NCI-H2171 (cell line): ENCODE data around the gene IP6K3.

ENCODE experiments used
- DNase-seq: peaks from one replicate; lab custom pipeline; 2025; lab: John Stamatoyannopoulos, UW

Gene IP6K3

GRCh38 chr6:33689148-33689494, 57.6 kb downstream of the IP6K3 start:
- DNase-seq: no peak

- DNase-seq: no peak
Observed at GRCh38 chr6:33688451-33689147, 58.1 kb downstream of the IP6K3 start.

DNA sequence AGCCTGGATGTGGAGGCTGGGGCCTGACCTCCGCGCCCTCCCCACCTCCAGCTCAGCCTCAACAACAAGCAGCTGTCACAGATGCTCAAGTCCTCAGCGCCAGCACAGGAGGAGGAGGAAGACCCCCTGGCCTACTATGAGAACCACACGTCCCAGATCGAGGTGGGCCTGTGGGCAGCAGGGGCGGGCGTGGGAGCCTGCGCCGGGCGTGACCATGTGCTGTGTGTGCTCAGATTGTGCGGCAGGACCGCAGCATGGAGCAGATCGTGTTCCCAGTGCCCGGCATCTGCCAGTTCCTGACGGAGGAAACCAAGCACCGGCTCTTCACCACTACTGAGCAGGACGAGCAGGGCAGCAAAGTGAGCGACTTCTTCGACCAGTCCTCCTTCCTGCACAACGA, 58.7 kb downstream of the IP6K3 start:
- DNase-seq: no peak

- DNase-seq: no peak
Observed at GRCh38 chr6:33686981-33687975, 59.4 kb downstream of the IP6K3 start.

DNA sequence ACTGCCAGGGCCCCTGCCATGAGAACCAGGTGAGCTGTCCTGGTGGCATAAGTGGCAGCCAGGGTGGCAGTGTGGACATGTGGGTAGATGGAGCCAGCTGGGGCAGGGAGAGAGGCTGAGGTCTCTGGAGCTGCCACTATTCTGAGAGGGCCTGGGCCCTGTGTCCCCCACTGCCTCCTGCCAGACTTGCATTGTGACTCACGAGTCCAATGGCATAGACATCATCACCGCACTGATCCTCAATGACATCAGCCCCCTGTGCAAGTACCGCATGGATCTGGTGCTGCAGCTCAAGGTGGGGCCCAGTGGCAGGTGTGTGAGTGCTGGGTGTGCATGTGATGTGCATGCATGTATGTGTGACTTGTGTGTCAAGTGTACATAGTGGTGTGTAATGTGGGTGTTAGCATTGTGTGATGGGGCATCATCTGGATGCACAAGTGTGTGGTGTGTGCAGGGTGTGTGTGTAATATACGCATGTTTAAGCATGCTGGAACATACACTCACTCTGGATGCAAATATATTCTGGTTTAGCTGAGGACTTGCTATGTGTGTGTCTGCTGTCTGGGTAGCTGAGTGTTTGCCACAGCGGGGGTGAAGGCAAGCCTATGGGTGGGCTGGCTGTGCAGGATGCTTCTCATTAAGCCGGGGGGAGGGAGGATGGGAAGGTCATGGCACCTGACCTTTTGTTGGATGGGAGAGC, 60.3 kb downstream of the IP6K3 start:
- no peak for DNase-seq

DNA sequence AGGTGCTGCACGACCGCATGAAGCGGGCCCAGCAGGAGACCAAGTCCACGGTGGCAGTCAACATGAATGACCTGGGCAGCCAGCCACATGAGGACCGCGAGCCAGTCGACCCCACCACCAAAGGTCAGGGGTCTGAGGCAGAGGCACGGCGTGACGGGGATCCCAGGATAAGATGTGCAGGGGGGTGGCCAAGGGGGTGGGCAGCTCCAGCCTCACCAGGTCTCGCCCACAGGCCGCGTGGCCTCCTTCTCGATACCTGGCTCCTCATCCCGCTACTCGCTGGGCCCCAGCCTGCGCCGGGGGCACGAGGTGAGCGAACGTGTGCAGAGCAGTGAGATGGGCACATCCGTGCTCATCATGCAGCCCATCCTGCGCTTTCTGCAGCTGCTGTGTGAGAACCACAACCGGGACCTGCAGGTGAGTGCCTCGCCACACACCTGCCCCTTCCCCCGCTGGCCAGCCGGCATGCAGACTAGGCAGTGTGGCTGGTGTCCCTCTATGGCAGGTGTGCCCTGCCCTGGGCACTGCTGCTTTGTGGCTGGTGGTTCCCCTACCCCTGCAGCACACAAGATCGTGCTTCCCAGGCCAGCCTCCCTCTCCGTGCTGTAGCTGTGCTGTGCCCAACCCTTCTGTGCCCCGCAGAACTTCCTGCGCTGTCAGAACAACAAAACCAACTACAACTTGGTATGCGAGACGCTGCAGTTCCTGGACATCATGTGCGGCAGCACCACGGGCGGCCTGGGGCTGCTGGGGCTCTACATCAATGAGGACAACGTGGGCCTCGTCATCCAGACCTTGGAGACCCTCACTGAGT, 61.1 kb downstream of the IP6K3 start:
- DNase-seq: no peak

DNA sequence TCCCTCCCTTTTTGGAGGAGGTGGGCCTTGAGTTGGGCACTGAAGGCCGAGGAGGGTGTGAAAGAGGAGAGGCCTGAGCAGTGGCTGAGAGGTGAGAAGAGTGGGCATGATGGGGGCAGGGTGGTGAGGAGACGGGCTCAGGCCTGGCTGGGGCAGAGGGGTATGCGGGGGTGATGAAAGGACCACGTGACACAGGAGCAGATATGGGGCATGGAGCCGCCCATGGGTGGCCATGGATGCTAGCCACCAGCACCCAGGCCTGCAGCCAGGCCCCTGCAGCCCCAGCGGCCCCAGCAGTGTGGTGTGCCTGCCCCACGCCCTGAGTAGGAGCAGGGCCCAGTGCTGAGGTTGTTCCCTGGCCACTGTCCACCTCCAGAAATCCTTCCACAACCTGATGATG, 61.7 kb downstream of the IP6K3 start:
- no peak for DNase-seq

DNA sequence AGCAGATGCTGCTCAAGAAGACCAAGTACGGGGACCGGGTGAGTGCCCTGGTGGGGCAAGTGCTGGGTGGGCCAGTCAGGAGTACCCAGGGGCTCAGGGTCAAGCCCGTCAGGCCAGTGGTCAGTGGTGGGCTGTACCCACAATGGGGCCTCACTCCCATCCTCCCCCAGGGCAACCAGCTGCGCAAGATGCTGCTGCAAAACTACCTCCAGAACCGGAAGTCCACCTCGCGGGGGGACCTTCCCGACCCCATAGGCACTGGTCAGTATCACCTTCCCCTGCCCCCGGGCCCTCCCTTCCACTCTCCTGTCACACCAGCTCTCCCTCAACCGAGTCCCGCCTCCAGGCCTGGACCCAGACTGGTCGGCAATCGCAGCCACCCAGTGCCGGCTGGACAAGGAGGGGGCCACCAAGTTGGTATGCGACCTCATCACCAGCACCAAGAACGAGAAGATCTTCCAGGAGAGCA, 62.2 kb downstream of the IP6K3 start:
- DNase-seq: no peak

DNA sequence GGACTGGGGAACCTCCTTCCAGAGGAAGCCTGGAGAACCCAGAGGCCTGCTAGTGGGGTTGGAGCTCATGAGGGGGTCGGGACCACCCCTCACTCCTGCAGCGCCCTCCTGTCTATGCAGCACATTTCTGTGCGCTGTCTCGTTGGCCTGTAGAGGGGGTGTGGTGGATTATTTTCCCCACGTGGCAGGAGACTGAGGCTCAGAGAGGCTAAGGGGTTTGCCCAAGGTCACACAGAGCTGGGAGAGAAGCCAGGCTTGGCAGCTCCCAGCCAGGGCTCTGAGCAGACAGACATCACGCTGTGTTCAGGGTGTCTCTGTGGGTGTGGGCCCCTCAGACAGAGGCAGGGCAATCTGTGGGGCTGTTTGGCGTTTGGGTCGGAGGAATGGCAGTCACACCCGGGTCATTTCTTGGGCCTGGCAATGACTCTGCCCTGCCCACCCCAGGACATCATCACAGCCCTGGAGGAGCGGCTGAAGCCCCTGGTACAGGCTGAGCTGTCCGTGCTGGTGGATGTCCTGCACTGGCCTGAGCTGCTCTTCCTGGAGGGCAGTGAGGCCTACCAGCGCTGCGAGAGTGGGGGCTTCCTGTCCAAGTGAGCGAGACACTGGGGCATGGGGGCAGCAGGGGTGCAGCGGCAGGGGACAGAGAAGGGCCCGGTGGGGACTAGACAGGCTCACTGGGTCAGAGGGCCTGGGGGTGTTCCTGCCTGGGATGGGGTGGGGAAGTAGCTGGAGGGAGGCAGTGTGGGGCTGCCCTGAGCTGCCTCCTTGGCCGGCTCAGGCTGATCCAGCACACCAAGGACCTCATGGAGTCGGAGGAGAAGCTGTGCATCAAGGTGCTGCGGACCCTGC, 62.9 kb downstream of the IP6K3 start:
- no peak for DNase-seq

- DNase-seq: no peak
Observed at GRCh38 chr6:33683051-33683571, 63.6 kb downstream of the IP6K3 start.

DNA sequence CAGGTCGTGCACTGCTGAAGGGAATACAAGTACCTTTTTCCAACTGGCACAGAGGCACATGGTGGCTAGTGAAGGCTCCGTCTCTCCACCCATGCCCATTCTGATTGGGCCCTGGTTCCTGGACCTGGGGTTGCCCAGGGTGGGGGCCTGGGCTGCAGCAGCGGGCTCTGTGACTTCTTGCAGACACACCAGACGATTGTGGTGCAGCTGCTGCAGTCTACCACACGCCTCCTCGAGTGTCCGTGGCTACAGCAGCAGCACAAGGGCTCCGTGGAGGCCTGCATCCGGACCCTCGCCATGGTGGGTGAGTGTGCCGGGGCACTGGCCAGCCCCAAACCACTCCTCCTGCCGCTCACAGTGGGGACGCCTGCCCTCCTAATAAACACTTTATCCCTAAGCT, 64.4 kb downstream of the IP6K3 start:
- no peak for DNase-seq

DNA sequence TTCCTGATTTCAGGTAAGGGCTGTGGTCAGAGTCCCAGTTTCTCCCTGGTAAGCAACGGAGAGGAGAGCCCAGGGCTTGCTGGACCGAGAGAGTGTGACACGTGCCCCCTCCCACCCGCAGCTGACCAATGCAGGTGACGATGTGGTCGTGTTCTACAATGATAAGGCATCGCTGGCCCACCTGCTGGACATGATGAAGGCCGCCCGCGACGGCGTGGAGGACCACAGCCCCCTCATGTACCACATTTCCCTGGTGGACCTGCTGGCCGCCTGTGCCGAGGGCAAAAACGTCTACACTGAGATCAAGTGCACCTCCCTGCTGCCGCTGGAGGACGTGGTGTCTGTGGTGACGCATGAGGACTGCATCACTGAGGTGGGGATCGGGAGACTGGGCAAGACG, 66.9 kb downstream of the IP6K3 start:
- DNase-seq: no peak

DNA sequence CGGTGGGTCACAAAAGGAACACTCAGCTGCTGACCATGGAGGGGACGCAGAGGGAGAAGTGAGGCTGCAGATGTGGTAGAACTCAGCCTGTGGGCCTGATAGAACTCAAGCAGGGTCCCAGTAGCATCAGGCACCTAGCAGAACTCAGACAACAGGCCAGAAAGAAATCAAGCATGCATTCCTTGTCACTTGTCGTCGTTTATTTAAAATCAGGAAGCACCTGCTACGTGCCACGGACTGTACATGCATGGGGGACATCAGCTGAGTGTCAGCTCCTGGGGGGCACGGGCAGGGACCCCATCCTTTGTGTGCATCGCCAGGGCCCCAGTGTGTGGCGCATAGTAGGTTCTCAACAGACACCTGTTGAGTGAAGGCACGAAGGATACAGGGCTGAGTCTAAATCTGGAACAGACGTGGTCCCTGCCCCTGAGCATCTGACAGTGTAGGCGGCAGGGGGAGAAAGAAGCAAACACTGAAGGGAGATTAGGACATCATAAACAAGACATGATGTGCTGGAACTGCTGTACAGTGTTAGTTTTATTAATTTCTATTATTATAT, 67.7 kb downstream of the IP6K3 start:
- no peak for DNase-seq

- DNase-seq: no peak
Observed at GRCh38 chr6:33678233-33678931, 68.3 kb downstream of the IP6K3 start.

- no peak for DNase-seq
Observed at GRCh38 chr6:33677689-33678088, 69.0 kb downstream of the IP6K3 start.

- DNase-seq: no peak
Observed at GRCh38 chr6:33677143-33677660, 69.5 kb downstream of the IP6K3 start.

DNA sequence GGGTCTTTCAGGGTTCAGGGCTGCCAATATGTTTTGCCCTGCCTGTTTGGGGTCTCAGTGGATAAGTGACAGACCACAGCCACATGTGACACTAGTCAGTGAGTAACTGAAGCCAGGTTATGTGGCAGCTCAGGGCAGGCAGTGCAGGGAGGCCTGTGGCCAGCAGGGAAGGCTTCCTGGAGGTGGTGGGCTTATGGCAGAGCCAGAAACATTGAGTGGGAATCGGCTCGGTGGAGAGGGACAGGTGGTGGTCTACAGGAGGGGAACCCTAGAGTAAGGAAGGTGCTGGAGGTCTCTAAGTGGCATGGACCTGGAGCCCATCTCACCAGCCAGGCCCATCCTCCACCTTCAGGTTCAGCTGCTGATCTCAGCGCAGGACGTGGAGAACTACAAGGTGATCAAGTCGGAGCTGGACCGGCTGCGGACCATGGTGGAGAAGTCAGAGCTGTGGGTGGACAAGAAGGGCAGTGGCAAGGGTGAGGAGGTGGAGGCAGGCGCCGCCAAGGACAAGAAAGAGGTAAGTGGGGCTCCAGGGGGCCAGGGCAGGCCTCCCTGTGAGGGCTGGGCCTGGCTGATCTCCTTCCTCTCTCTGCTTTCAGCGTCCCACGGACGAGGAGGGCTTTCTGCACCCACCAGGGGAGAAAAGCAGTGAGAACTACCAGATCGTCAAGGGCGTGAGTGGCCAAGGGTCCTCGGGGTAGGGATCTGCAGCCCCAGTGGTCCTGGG, 70.1 kb downstream of the IP6K3 start:
- DNase-seq: no peak

DNA sequence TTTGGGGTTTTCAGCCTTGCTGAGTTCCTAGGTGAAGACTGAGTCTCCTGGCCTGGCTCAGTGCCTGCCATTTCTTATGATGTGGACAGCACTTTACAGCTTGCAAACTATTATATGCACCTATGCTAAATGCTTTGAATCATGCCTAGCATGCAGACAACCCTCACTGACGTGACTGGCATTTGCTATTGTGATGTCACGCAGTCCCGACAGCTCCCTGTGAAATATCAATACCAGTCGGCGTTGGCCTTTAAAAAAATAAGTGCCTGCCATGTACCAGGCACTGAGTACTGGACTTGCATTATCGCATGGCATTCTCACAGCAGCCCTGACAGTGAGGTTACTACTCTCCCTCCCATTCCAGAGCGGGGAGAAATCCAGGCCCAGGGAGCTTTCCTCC, 70.7 kb downstream of the IP6K3 start:
- no peak for DNase-seq

DNA sequence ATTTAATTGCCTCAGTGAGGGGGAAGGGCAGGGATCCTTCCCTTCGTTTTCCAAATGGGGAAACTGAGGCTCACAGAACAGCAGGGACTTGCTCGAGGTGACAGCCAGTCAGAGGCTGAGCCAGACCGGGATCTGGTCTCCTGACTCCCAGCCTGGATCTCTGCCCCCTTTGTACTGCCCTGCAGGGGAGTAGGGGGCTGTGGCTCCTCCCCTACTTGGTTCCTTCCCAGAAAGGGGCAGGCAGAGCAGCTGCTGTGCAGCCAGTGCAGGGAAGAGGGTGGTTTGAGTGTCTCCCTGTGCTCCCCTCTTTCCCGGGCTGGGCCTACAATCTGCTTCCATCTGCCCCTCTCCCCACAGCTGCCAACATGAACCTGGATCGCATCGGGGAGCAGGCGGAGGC, 72.9 kb downstream of the IP6K3 start:
- no peak for DNase-seq
